ENCODE results near the gene LAPTM5.

DNA sequence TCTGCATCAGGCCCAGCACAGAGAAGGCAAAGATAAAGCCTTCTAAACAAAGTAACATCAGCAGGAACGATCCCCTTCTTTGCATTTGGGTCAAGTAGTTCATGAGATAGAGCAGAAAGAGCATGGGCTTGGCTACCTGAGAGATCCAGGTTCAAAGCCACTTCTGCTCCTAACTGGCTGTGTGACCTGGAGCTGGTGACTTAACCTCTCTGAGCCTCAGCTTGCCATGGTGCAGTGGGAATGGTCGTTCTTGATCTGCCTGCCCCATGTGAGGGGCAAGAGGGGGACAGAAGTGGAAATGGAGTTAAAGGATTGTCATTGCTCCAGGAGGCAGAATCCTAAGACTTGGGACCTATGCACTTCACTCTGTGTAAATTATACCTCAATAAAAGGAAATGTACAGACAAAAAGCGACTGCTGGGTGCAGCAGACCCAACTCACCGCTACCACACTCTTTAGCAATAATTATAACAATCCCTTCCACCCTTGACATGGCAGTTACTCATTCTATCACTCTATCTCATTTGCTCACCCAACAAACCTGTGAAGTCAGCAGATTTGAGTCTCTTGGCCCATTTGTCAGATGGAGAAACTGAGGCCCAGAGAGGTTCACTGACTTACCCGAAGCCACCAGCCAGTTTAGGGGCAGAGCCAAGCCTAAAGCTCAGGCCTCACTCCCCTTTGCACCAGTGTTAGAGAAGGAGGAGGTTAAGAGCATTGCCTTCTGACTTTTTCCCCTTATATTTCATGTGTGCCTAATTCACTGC is 32.7 kb downstream of the LAPTM5 start:
- TF ChIP-seq, protein P1, sequence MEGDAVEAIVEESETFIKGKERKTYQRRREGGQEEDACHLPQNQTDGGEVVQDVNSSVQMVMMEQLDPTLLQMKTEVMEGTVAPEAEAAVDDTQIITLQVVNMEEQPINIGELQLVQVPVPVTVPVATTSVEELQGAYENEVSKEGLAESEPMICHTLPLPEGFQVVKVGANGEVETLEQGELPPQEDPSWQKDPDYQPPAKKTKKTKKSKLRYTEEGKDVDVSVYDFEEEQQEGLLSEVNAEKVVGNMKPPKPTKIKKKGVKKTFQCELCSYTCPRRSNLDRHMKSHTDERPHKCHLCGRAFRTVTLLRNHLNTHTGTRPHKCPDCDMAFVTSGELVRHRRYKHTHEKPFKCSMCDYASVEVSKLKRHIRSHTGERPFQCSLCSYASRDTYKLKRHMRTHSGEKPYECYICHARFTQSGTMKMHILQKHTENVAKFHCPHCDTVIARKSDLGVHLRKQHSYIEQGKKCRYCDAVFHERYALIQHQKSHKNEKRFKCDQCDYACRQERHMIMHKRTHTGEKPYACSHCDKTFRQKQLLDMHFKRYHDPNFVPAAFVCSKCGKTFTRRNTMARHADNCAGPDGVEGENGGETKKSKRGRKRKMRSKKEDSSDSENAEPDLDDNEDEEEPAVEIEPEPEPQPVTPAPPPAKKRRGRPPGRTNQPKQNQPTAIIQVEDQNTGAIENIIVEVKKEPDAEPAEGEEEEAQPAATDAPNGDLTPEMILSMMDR (IDR thresholded peaks at IDR 0.05; ENCODE audit: control extremely low read depth in 1 of 3, insufficient read depth in 1 of 3, low read depth in 1 of 3, low read length in 3 of 3): no peak
- TF ChIP-seq EP300 (IDR thresholded peaks at IDR 0.05; ENCODE audit: borderline replicate concordance in 1 of 2, low read depth in 2 of 2, low read length in 2 of 2) (no peak), CHD2 (IDR thresholded peaks at IDR 0.05; ENCODE audit: low read length) (no peak), JUN (IDR thresholded peaks at IDR 0.05; ENCODE audit: low read depth, low read length) (no peak), GABPA (IDR thresholded peaks at IDR 0.05; ENCODE audit: borderline replicate concordance, insufficient read depth, low read length) (no peak), MAX (IDR thresholded peaks at IDR 0.05) (no peak), FOSL1 (IDR thresholded peaks at IDR 0.05; ENCODE audit: insufficient read depth, low read depth, low read length) (no peak), CEBPB (IDR thresholded peaks at IDR 0.05; ENCODE audit: low read depth, low read length) (no peak), HDAC2 (IDR thresholded peaks at IDR 0.05; ENCODE audit: borderline replicate concordance in 1 of 2, low read depth in 2 of 2, low read length in 2 of 2) (no peak), RXRA (IDR thresholded peaks at IDR 0.05; ENCODE audit: insufficient read depth, low read depth, low read length) (no peak)
- TF ChIP-seq, protein P2, sequence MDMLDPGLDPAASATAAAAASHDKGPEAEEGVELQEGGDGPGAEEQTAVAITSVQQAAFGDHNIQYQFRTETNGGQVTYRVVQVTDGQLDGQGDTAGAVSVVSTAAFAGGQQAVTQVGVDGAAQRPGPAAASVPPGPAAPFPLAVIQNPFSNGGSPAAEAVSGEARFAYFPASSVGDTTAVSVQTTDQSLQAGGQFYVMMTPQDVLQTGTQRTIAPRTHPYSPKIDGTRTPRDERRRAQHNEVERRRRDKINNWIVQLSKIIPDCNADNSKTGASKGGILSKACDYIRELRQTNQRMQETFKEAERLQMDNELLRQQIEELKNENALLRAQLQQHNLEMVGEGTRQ (IDR thresholded peaks at IDR 0.05; ENCODE audit: low read length): no peak
